ENCODE results near the gene PSMD11. TPM values are rescaled to one million over a fixed set of nuclear protein-coding genes. Genes with fewer than 3 reads are reported as not detected.

PSMD11 gene
- total RNA-seq, 4 donors from 2014 or later, result 41.7 to 68.7 (median 64.9) TPM

GRCh38 chr17:32510466-32510865, 66.2 kb downstream of the PSMD11 start:
- TF ChIP-seq POLR2AphosphoS5 (IDR thresholded peaks at IDR 0.05) (no peak), POLR2A (IDR thresholded peaks at IDR 0.05) (no peak), CTCF (IDR thresholded peaks at IDR 0.05) (no peak), EP300 (IDR thresholded peaks at IDR 0.05) (no peak)
- H3K27me3 ChIP-seq, result no peaks in the 10 kb centered on the region
- ATAC-seq, result no peak
- H3K4me3 ChIP-seq, result no peak overlapping the region
- WGBS, 2 donors (ENCODE audit: low coverage in 1 of 2), result 80% methylated on average over 1 of the region's 7 CpGs; no CpG with 5 or more reads in 1 of the 2 donors
- H3K36me3 ChIP-seq, result no peaks in the 10 kb centered on the region
- no peaks in the 10 kb centered on the region for H3K9me3 ChIP-seq
- no peak overlapping the region for H3K27ac ChIP-seq
- H3K4me1 ChIP-seq, result no peaks in the 10 kb centered on the region

GRCh38 chr17:32512328-32512727, 68.0 kb downstream of the PSMD11 start:
- WGBS, 2 donors (ENCODE audit: low coverage in 1 of 2), result no CpG with 5 or more reads among the region's 2 CpGs
- H3K4me1 ChIP-seq, result no peaks in the 10 kb centered on the region
- no peak for ATAC-seq
- no peaks in the 10 kb centered on the region for H3K36me3 ChIP-seq
- H3K27ac ChIP-seq, result no peak overlapping the region
- H3K4me3 ChIP-seq, result no peak overlapping the region
- no peaks in the 10 kb centered on the region for H3K27me3 ChIP-seq
- TF ChIP-seq POLR2AphosphoS5 (IDR thresholded peaks at IDR 0.05), result no peak
- TF ChIP-seq POLR2A (IDR thresholded peaks at IDR 0.05), result no peak
- TF ChIP-seq CTCF (IDR thresholded peaks at IDR 0.05), result no peak
- TF ChIP-seq EP300 (IDR thresholded peaks at IDR 0.05), result no peak
- H3K9me3 ChIP-seq, result no peaks in the 10 kb centered on the region

GRCh38 chr17:32513579-32513978, 69.3 kb downstream of the PSMD11 start:
- Histone ChIP-seq H3K4me3 (no peak overlapping the region), H3K9me3 (no peaks in the 10 kb centered on the region), H3K4me1 (peaks cover 0 to under 1% (median under 1%) of the 10 kb centered on the region in 3 donors), H3K27me3 (no peaks in the 10 kb centered on the region), H3K36me3 (no peaks in the 10 kb centered on the region), H3K27ac (no peak overlapping the region)
- no peak for ATAC-seq
- 78 to 88% methylated on average over 2 of the region's 3 CpGs for WGBS, 2 donors (ENCODE audit: low coverage in 1 of 2)
- TF ChIP-seq CTCF (IDR thresholded peaks at IDR 0.05), result no peak
- TF ChIP-seq POLR2A (IDR thresholded peaks at IDR 0.05), result no peak
- TF ChIP-seq POLR2AphosphoS5 (IDR thresholded peaks at IDR 0.05), result no peak
- no peak for TF ChIP-seq EP300 (IDR thresholded peaks at IDR 0.05)

DNA sequence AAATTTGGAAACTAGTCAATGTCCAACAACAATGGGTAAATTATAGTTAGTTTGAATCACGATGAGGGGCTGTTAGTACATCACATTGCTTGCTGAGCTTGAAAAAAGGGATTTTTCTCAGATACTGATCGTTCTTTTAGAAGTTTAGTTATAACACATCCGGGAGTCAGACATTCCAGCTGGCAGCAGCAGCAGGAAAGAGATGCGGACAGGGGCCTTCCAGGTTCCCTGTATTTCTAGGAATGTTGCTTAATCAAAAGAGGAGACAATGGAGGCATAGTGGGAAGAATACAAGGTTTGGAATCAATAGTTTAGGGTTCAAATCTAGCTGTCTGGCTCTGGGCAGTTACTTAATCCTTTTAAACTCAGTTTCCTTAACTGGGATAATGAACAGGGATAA, 70.3 kb downstream of the PSMD11 start:
- no peak overlapping the region for H3K4me3 ChIP-seq
- 60 to 66% methylated on average over 4 of the region's 4 CpGs for WGBS, 2 donors (ENCODE audit: low coverage in 1 of 2)
- H3K27ac ChIP-seq, result no peak overlapping the region
- H3K4me1 ChIP-seq, result peaks cover 0 to 10% (median 6%) of the 10 kb centered on the region in 3 donors
- no peak for ATAC-seq
- no peaks in the 10 kb centered on the region for H3K9me3 ChIP-seq
- no peaks in the 10 kb centered on the region for H3K27me3 ChIP-seq
- TF ChIP-seq EP300 (IDR thresholded peaks at IDR 0.05), result no peak
- TF ChIP-seq POLR2AphosphoS5 (IDR thresholded peaks at IDR 0.05), result no peak
- TF ChIP-seq CTCF (IDR thresholded peaks at IDR 0.05), result no peak
- no peak for TF ChIP-seq POLR2A (IDR thresholded peaks at IDR 0.05)
- H3K36me3 ChIP-seq, result no peaks in the 10 kb centered on the region

GRCh38 chr17:32515677-32516383, 71.5 kb downstream of the PSMD11 start:
- no peaks in the 10 kb centered on the region for H3K27me3 ChIP-seq
- H3K4me1 ChIP-seq, result peaks cover 0 to 20% (median 9%) of the 10 kb centered on the region in 3 donors
- H3K36me3 ChIP-seq, result no peaks in the 10 kb centered on the region
- 89 to 97% methylated on average over 3 to 4 of the region's 4 CpGs for whole genome bisulfite sequencing, 2 donors (ENCODE audit: low coverage in 1 of 2)
- H3K9me3 ChIP-seq, result no peaks in the 10 kb centered on the region
- TF ChIP-seq POLR2AphosphoS5 (IDR thresholded peaks at IDR 0.05), result no peak
- TF ChIP-seq POLR2A (IDR thresholded peaks at IDR 0.05), result no peak
- no peak for TF ChIP-seq EP300 (IDR thresholded peaks at IDR 0.05)
- no peak for TF ChIP-seq CTCF (IDR thresholded peaks at IDR 0.05)
- H3K27ac ChIP-seq, result no peak overlapping the region
- no peak overlapping the region for H3K4me3 ChIP-seq
- ATAC-seq, result no peak

Measured in gastroesophageal sphincter (tissue), 4 donors.